Measurements from ENCODE around the gene IER5L.
A peak's percentile ranks its signal among the peaks of the same experiment; 100 is the strongest.
"Not testable (repeated sequence)": the region's sequence is repeated elsewhere in the genome, so short reads cannot be mapped to it uniquely, and the experiment has no call there.

The IER5L gene

DNA sequence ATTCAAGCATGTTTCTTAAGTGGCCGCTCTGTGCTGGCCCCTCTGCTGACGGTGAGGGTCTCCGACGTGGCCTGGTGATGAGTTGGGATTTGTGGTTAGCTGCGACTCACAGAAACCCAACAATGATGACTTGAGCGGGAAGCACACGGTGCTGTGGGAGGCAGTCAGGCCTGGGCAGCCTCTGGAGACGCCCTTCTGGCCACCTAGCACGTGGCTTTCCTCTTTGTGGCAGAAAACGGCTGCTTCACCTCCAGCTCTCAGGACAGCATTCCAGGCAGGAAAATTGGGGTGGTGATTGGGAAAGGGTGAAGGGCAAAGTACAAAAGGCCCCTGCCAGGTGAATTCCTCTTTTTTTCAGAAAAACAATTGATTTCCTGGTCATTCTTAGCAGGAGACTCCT is 17.5 kb upstream of the IER5L start:
- H3K36me3 Mint-ChIP-seq, result no peaks in the 10 kb centered on the region
- no peak overlapping the region for H3K4me3 Mint-ChIP-seq
- H3K27ac Mint-ChIP-seq, result no peak overlapping the region
- H3K27me3 Mint-ChIP-seq, result peaks cover 58% of the 10 kb centered on the region
- H3K9me3 Mint-ChIP-seq, result no peaks in the 10 kb centered on the region
- no peak for ATAC-seq
- H3K4me1 Mint-ChIP-seq, result no peaks in the 10 kb centered on the region

DNA sequence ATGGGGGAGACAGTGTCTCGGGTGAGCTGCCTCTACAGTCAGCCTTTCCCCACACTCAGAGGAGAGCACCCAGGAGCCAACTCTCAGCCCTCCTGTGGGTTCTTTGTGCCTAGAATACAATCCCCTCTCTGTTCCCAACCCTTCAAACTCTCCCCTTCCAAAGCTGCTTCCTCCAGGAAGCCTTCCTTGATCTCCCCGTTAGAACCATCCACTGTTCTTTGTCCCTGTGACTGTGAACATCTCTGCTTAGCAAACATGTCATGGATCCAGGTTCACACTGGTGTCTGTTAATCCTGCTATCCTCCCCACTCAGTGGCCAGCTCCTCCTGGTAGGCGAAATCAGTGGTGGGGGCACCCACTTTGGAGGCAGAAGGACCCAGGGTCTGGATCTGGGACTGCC is 16.2 kb upstream of the IER5L start:
- Mint-ChIP-seq H3K27ac (no peak overlapping the region), H3K4me1 (no peaks in the 10 kb centered on the region), H3K9me3 (no peaks in the 10 kb centered on the region), H3K4me3 (no peak overlapping the region), H3K36me3 (no peaks in the 10 kb centered on the region), H3K27me3 (peaks cover 63% of the 10 kb centered on the region)
- ATAC-seq, result no peak

DNA sequence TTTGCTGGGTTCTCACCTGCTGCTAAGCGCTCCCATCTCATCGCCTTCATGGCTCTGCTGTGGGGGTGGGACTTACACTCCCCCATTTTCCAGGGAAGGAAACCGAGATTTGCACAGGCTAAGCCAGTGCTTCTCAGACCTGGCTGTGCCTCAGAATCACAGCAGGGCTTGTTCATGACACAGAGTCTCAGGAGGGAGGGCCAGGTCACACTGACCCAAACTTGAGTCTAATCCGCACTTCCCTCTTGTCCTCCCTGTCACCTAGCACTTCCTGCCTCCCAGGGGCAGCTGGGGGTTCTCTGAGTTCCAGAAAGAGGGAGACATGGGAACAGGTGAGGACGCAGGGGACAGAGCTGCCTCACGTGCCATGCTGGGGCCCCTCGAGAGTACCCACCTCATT is 15.6 kb upstream of the IER5L start:
- no peak overlapping the region for H3K4me3 Mint-ChIP-seq
- H3K27me3 Mint-ChIP-seq, result peaks cover 63% of the 10 kb centered on the region
- ATAC-seq, result no peak
- no peaks in the 10 kb centered on the region for H3K4me1 Mint-ChIP-seq
- no peak overlapping the region for H3K27ac Mint-ChIP-seq
- H3K9me3 Mint-ChIP-seq, result no peaks in the 10 kb centered on the region
- H3K36me3 Mint-ChIP-seq, result no peaks in the 10 kb centered on the region

DNA sequence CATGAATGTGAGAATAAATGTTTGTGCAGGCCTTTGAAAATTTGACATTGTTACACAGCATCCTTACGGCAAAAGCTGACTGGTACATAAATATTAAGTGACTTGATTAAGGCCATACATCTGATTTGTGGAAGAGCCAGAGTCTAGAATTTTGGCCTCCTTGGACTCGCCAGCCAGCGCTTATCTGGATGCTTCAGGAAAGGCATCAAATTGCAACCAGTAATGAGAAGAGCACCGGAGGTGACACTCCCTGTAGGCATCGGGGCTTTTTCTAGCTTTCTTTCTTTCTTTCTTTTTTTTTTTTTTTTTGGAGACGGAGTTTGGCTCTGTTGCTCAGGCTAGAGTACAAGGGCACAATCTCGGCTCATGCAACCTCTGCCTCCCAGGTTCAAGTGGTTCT is 13.2 kb upstream of the IER5L start:
- no peaks in the 10 kb centered on the region for H3K4me1 Mint-ChIP-seq
- H3K9me3 Mint-ChIP-seq, result no peaks in the 10 kb centered on the region
- H3K4me3 Mint-ChIP-seq, result no peak overlapping the region
- no peak overlapping the region for H3K27ac Mint-ChIP-seq
- H3K27me3 Mint-ChIP-seq, result peaks cover 40% of the 10 kb centered on the region
- no peak for ATAC-seq
- no peaks in the 10 kb centered on the region for H3K36me3 Mint-ChIP-seq

DNA sequence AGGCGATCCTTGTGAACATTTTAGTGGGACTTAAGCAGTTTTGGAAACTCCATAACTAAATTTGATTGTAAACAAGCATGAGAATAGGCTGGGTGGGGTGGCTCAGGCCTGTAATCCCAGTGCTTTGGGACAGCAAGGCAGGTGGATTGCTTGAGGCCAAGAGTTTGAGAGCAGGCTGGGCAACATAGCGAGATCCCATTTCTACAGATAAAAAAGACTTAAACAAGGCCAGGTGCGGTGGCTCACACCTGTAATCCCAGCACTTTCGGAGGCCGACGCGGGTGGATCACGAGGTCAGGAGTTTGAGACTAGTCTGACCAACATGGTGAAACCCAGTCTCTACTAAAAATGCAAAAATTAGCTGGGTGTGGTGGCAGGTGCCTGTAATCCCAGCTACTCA is 11.9 kb upstream of the IER5L start:
- H3K36me3 Mint-ChIP-seq, ATAC-seq, H3K27ac Mint-ChIP-seq, H3K4me3 Mint-ChIP-seq, H3K4me1 Mint-ChIP-seq, H3K9me3 Mint-ChIP-seq: not testable (repeated sequence)
- H3K27me3 Mint-ChIP-seq, result peaks cover 34% of the 10 kb centered on the region

DNA sequence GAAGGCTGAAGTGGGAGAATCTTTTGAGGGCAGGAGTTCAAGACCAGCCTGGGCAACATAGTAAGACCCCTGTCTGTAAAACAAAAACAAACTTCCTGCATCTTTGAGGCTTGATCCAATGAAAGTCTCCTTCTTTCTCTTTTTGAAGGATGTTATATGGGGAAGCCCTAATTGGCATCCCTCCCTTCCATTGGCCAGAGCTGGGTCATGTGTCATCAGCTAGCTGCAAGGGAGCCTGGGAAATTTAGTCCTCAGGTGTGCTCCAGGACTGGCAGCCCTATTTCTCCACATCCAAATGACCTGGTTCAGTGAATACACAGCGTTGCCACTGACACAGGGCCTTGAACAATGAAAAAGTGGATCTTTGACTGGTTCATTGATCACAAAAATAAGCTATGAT is 9.0 kb upstream of the IER5L start:
- H3K27me3 Mint-ChIP-seq, result peaks cover 17% of the 10 kb centered on the region
- no peak overlapping the region for H3K4me3 Mint-ChIP-seq
- ATAC-seq, result no peak
- H3K36me3 Mint-ChIP-seq, result no peaks in the 10 kb centered on the region
- H3K27ac Mint-ChIP-seq, result no peak overlapping the region
- no peaks in the 10 kb centered on the region for H3K9me3 Mint-ChIP-seq
- no peaks in the 10 kb centered on the region for H3K4me1 Mint-ChIP-seq

DNA sequence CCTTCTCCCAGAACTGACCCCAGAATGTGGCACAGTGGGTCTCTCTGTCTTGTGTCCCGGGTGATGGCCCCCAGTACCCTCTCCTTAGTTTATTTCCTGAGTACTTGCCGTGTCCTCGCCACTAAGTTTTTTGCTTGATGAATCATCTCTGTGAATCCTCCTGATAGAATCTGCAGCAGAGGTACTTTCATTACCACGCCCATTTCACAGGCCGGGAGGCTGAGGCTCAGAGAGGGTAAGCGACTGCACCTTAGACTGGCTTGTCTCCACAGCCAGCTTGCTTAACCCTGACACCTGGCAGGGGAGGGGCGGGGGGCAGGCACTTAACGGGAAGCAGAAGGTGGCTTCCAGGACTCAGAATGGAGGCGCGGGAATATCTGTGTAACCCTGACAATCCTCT is 7.9 kb upstream of the IER5L start:
- H3K27ac Mint-ChIP-seq, result no peak overlapping the region
- H3K36me3 Mint-ChIP-seq, result no peaks in the 10 kb centered on the region
- peaks cover 27% of the 10 kb centered on the region for H3K27me3 Mint-ChIP-seq
- no peak for ATAC-seq
- no peaks in the 10 kb centered on the region for H3K9me3 Mint-ChIP-seq
- H3K4me1 Mint-ChIP-seq, result no peaks in the 10 kb centered on the region
- H3K4me3 Mint-ChIP-seq, result no peak overlapping the region

DNA sequence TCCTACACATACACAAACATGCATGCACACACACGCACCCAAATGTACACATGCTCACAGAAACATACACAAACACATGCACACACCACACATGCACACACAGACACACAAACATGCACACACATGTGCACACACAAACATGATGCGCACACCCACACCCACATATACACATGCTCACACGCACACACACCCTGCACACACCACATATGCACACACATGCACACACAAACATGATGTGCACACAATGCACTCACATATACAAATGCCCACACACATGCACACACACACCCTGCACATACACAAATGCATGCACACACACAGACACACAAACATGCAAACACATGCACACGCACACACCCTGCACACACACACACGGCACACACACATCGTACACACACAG is 7.3 kb upstream of the IER5L start:
- Mint-ChIP-seq H3K27me3 (peaks cover 31% of the 10 kb centered on the region), H3K27ac (no peak overlapping the region), H3K4me1 (no peaks in the 10 kb centered on the region), H3K36me3 (no peaks in the 10 kb centered on the region), H3K4me3 (no peak overlapping the region), H3K9me3 (no peaks in the 10 kb centered on the region)
- ATAC-seq, result no peak

DNA sequence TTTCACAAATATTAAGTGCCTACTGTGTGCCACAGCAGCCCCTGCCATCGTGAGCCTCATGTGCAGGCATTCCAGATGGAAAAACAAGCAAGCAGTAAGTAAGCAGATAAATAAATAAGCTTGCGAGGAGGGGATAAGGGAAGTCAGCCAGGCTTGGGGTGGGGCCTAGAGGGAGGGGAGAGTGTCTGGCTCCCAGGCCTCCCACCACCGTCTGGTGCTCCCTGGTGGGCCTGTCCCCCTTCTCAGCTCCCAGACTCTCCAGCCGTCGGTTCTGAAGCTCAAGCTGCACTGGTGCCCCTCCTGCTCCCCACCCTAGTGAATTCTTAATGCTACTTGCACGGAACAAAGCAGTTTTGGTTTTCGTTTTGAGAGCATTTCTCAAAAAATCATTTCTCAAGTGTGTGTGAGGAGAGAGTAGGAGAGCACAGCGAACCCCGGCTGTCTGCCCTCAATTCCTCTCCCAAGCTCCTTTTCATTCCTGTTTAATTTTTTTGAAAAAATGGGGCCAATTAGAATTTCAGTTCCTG is 6.6 kb upstream of the IER5L start:
- Mint-ChIP-seq H3K36me3 (no peaks in the 10 kb centered on the region), H3K4me1 (no peaks in the 10 kb centered on the region), H3K9me3 (no peaks in the 10 kb centered on the region), H3K27me3 (peaks cover 30% of the 10 kb centered on the region), H3K27ac (no peak overlapping the region), H3K4me3 (no peak overlapping the region)
- ATAC-seq, result no peak

DNA sequence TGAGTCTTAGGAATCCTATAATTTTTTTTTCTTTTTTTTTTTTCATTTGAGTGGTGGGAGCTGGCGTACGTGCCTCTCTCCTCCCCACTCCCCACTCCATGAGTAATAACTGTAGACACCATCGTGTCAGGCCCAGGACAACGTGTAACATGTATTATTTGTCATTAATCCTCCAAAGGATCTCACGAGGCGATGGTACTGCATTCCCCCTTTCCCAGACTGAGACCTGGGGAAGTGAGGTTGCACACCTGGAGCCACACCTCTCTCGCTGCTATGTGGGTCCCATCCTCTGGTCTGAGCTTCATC is 6.1 kb upstream of the IER5L start:
- no peak for ATAC-seq
- H3K27ac Mint-ChIP-seq, result no peak overlapping the region
- H3K27me3 Mint-ChIP-seq, result peaks cover 30% of the 10 kb centered on the region
- H3K4me1 Mint-ChIP-seq, result no peaks in the 10 kb centered on the region
- no peak overlapping the region for H3K4me3 Mint-ChIP-seq
- H3K9me3 Mint-ChIP-seq, result no peaks in the 10 kb centered on the region
- no peaks in the 10 kb centered on the region for H3K36me3 Mint-ChIP-seq

DNA sequence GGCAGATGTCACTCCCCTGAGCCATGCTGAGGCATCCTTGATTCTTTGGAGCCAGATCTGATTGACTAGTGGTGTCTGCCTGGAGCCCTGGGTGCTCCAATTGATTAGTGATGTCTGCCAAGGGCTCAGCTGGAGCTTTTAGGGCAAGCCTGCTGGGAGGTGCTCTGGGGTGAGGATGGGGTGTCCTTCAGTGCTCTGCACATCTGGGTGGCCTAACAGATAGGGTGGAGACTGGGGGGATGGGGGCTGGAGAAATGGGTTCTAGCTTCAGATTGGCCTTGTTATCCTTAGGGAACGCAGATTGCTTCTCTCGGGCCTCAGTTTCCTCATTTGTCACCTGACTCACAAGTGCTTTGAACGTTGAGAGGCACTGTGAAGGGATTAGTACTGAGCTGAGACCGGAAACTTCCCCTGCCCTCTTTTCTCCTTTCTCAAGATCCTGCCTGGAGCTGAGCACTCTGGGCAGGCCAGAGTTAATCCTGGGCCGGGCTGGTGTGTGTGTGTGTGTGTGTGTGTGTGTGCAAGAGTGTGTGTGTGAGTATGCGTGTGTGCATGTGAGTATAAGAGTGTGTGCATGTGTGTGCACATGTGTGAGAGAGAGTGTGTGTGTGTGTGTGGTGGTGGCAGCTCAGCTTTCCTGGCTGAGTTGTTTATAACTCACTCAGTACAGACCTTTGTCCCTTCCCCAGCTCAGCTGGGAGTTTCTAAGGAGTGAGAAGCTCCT is 5.6 kb upstream of the IER5L start:
- Mint-ChIP-seq H3K27me3 (peaks cover 30% of the 10 kb centered on the region), H3K4me1 (no peaks in the 10 kb centered on the region), H3K36me3 (no peaks in the 10 kb centered on the region), H3K9me3 (no peaks in the 10 kb centered on the region), H3K4me3 (no peak overlapping the region), H3K27ac (no peak overlapping the region)
- peak; percentile 49 for ATAC-seq

DNA sequence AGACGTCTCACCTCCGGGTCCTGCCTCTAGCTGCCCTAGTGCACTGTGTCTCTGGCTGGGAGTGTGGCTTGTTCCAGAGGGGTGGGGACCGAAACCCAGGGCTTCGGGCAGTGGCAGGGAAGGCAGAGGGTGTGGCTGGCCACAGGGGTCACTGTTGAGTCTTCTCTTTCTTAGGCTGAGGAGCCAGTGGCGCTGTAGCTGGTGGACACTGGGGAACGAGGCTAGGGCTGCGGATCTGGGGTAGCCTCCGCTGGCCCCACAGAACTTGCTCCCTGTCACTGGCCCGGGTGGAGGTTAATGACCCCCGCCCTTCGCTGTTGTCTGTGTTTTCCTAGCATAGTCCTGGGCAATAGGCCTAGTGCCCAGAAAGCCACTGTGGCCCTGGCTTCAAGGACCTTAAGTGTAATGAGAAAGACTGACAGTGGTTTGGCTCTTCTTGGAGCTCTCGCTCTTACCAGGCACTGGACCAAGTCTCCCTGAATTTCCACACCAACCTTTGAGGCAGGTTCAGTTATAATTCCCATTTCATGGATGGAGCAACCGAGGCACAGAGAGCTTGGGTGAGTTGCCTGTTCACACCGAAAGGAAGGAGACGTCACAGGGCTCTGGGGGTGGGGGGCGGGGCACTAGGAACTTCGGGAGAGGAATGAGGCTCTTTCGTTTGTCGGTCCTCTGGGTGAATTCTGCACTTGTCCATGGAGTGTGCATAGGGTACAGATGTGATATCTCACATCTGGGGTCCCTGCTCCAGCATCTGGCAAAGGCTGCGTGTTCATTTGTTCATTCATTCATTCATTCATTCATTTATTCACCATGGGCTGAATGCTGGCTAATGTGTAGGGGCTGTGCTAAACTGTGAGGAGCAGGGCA is 4.8 kb upstream of the IER5L start:
- Mint-ChIP-seq H3K4me3 (no peak overlapping the region), H3K36me3 (no peaks in the 10 kb centered on the region), H3K27me3 (peaks cover 30% of the 10 kb centered on the region), H3K9me3 (no peaks in the 10 kb centered on the region), H3K27ac (no peak overlapping the region), H3K4me1 (peaks cover 2% of the 10 kb centered on the region)
- ATAC-seq, result no peak

DNA sequence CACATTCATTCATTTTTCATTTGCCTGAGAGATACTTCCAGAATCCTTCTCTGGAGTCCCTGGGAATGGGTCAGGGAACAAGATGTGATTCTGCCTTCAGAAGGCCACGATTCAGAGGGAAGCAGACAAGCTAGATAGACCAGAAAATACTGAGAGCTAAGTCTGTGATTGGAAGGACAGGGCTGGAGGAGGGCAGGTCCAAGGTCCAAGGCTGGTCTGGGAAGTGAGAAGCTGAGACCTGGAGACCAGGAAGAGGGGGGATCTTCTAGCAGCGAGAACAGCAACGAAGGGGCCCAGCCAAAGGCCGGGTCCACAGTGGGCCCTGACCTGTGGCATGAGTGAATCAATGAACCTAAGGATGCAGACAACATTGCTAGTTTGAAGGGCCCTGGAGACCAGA is 4.1 kb upstream of the IER5L start:
- Mint-ChIP-seq H3K4me3 (no peak overlapping the region), H3K36me3 (no peaks in the 10 kb centered on the region), H3K27ac (no peak overlapping the region), H3K9me3 (no peaks in the 10 kb centered on the region), H3K27me3 (peaks cover 30% of the 10 kb centered on the region), H3K4me1 (peaks cover 4% of the 10 kb centered on the region)
- no peak for ATAC-seq

DNA sequence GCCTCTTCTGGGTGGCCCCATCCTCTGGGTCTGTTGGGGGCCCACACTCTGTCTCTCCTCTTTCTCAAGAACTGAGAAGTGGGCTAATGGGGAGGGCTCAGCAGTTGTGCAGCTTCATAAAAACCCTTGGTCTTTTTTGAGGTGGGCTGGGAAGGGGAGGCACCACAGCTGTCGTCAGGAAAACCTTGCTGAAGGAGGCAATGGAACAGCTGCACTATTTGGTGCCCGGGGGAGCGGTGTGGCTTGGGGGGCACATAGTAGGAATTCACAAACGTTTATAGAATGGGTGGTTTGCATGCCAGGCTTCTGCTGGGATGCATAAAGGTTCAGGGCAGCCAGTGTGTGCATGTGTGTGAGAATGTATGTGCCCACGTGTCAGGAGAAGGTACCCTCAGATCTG is 3.2 kb upstream of the IER5L start:
- no peak for ATAC-seq
- H3K4me1 Mint-ChIP-seq, result peaks cover 11% of the 10 kb centered on the region
- no peaks in the 10 kb centered on the region for H3K9me3 Mint-ChIP-seq
- H3K36me3 Mint-ChIP-seq, result no peaks in the 10 kb centered on the region
- H3K27me3 Mint-ChIP-seq, result peaks cover 30% of the 10 kb centered on the region
- no peak overlapping the region for H3K27ac Mint-ChIP-seq
- no peak overlapping the region for H3K4me3 Mint-ChIP-seq

DNA sequence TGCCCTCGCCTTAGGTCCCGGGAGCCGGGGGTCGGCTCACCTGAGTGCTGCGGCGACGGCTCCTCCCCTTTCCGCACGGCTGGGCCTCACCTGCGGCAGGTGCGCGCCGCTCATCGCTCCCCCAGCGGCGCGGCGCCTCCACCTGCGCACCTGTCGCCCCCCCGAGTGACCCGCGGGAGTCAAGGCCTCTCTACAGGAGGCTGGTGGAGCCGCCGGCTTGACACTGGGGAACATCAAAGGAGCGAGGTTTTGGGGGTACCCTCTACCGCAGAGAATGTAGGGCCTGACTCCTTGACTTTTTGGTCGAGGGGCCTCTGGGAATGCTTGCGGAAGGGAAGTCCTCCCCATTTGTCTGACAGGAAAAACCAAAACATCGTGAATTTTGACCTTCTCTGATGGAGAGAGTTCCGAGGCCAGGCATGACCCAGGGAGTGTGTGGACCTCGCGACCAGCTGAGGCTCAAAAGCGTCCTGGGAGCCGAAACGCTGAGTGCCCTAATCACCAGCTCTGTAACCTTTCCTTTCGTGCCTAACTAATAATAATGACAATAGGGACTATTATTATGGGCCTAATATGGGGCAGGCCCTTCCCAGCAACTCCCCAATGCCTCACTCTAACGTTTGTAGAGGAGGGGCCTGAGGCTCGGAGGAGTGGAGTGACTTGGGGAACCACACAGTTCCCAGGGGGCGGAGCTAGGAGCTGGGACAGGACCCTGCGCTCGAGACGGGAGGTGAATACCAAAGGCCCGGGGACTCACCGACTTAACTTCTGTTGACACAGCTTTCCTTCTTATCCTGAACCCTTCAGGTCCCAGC is 714 bp upstream of the IER5L start:
- Mint-ChIP-seq H3K36me3 (no peaks in the 10 kb centered on the region), H3K9me3 (no peaks in the 10 kb centered on the region), H3K27me3 (peaks cover 30% of the 10 kb centered on the region), H3K27ac (no peak overlapping the region), H3K4me1 (peaks cover 27% of the 10 kb centered on the region), H3K4me3 (no peak overlapping the region)
- no peak for ATAC-seq

All from stimulated activated memory B cell treated with anti-CD40 and anti-IgM and Interleukin-4, amounts not matched to agents 10 μg/mL and 1 μg/mL and 100 μg/mL, for 72 hours (primary cell).